Liver (tissue), 9 donors: ENCODE measurements around the gene SMG6. TPM values are rescaled to one million over a fixed set of nuclear protein-coding genes. Genes with fewer than 3 reads are reported as not detected.
A peak's percentile ranks its signal among the peaks of the same experiment; 100 is the strongest.

Source experiments
- DNase-seq: peaks from one replicate; pipeline ENCODE4 v3.0.0-alpha.2; 2017; ENCODE audit warnings: low spot score
- H3K27ac ChIP-seq, 2 donors: one replicate each; pipeline ENCODE4 v1.7.0; 2013; ENCODE audit warnings: inconsistent platforms in 2 of 2, low read length in 2 of 2, control low read depth in 1 of 2, low read depth in 1 of 2, mild to moderate bottlenecking in 1 of 2
- H3K27me3 ChIP-seq, 4 donors: one replicate each; pipeline versions ENCODE4 v1.6.1 to v1.7.0; 2013; ENCODE audit warnings: low read length in 3 of 4, inconsistent platforms in 1 of 4, mild to moderate bottlenecking in 1 of 4, moderate library complexity in 1 of 4; ENCODE audit not compliant: control insufficient read depth in 4 of 4, insufficient read depth in 4 of 4
- H3K36me3 ChIP-seq, 4 donors: one replicate each; pipeline versions ENCODE4 v1.6.1 to v1.7.0; 2013; ENCODE audit warnings: low read length in 3 of 4, mild to moderate bottlenecking in 3 of 4, low read depth in 1 of 4, moderate library complexity in 1 of 4; ENCODE audit not compliant: control insufficient read depth in 4 of 4, insufficient read depth in 3 of 4
- H3K4me1 ChIP-seq, 4 donors: one replicate each; pipeline versions ENCODE4 v1.6.1 to v1.7.0; 2013; ENCODE audit warnings: low read length in 3 of 4, mild to moderate bottlenecking in 3 of 4, moderate library complexity in 1 of 4; ENCODE audit not compliant: control insufficient read depth in 4 of 4, insufficient read depth in 4 of 4
- H3K4me3 ChIP-seq, 3 donors: one replicate each; pipeline versions ENCODE4 v1.6.1 to v1.7.0; 2013; ENCODE audit warnings: low read length in 3 of 3, control low read depth in 1 of 3, low read depth in 1 of 3, mild to moderate bottlenecking in 1 of 3
- H3K9ac ChIP-seq, 2 donors: one replicate each; pipeline ENCODE4 v1.7.0; 2013; ENCODE audit warnings: low read length in 2 of 2, mild to moderate bottlenecking in 2 of 2, moderate library complexity in 2 of 2, control low read depth in 1 of 2, low read depth in 1 of 2
- H3K9me3 ChIP-seq, 4 donors: one replicate each; pipeline versions ENCODE4 v1.6.1 to v1.7.0; 2013; ENCODE audit warnings: low read length in 3 of 4; ENCODE audit not compliant: control insufficient read depth in 4 of 4
- ATF3 ChIP-seq: IDR thresholded peaks from 2 replicates; pipeline ENCODE4 v1.6.1; 2016; ENCODE audit warnings: antibody characterized with exemption
- CTCF ChIP-seq: fragments of 150-350 bp; IDR thresholded peaks from 2 replicates; pipeline ENCODE4 v1.5.1; 2017; ENCODE audit warnings: improper control_type of control experiment, low read depth, low read length; ENCODE audit not compliant: missing input control
- FOXA1 ChIP-seq: IDR thresholded peaks from 2 replicates; pipeline ENCODE4 v1.6.1; 2016; ENCODE audit warnings: antibody characterized with exemption
- FOXA2 ChIP-seq: IDR thresholded peaks from 2 replicates; pipeline ENCODE4 v1.6.1; 2016; ENCODE audit warnings: antibody characterized with exemption
- GABPA ChIP-seq, 2 donors: IDR thresholded peaks in 1 of 2; conservative IDR thresholded peaks in 1 of 2; 2 replicates each; pipeline ENCODE4 v1.6.1; 2016; ENCODE audit warnings: antibody characterized with exemption in 2 of 2, mild to moderate bottlenecking in 1 of 2, moderate library complexity in 1 of 2
- HNF4G ChIP-seq: IDR thresholded peaks from 2 replicates; pipeline ENCODE4 v1.6.1; 2016; ENCODE audit warnings: antibody characterized with exemption
- JUND ChIP-seq, 2 donors: IDR thresholded peaks; 2 replicates each; pipeline ENCODE4 v1.6.1; 2016; ENCODE audit warnings: antibody characterized with exemption in 2 of 2
- MAX ChIP-seq: IDR thresholded peaks from 2 replicates; pipeline ENCODE4 v1.6.1; 2016; ENCODE audit warnings: antibody characterized with exemption
- NR2F2 ChIP-seq: IDR thresholded peaks from 2 replicates; pipeline ENCODE4 v1.6.1; 2016; ENCODE audit warnings: antibody characterized with exemption
- RAD21 ChIP-seq, 2 donors: IDR thresholded peaks; 2 replicates each; pipeline ENCODE4 v1.6.1; 2016; ENCODE audit warnings: antibody characterized with exemption in 2 of 2, mild to moderate bottlenecking in 2 of 2
- REST ChIP-seq: IDR thresholded peaks from 2 replicates; pipeline ENCODE4 v1.6.1; 2016; ENCODE audit warnings: antibody characterized with exemption, mild to moderate bottlenecking
- SP1 ChIP-seq: IDR thresholded peaks from 2 replicates; pipeline ENCODE4 v1.6.1; 2018; ENCODE audit warnings: antibody characterized with exemption, mild to moderate bottlenecking
- TAF1 ChIP-seq: conservative IDR thresholded peaks from 2 replicates; pipeline ENCODE4 v1.6.1; 2016; ENCODE audit warnings: antibody characterized with exemption, mild to moderate bottlenecking
- YY1 ChIP-seq: IDR thresholded peaks from 2 replicates; pipeline ENCODE4 v1.6.1; 2016; ENCODE audit warnings: antibody characterized with exemption, mild to moderate bottlenecking
- ZBTB33 ChIP-seq: IDR thresholded peaks from 2 replicates; pipeline ENCODE4 v1.6.1; 2016; ENCODE audit warnings: antibody characterized with exemption
- WGBS: extraction: QIAGEN DNeasy Blood & Tissue Kit; methylation state at CpG from one replicate; pipeline ENCODE4 v1.1.7; 2013; 5-methylcytosine and 5-hydroxymethylcytosine counted together
- polyA plus RNA-seq, 2 donors: library from polyadenylated mRNA; stranded (reverse) in 1 of 2; unstranded in 1 of 2; fragments of 200-250 nt in 1 of 2; fragments of >200 nt in 1 of 2; fragmentation: Nextera tagmentation in 1 of 2; extraction: Ambion mirVana in 1 of 2; gene quantifications; one replicate each; pipeline versions ENCODE4 v1.2.1 to v1.2.3, GENCODE V29; 2013 to 2015
- total RNA-seq, 2 donors: library from RNA; depleted of rRNA; stranded (reverse); fragments of >200 nt; gene quantifications; one replicate each; pipeline ENCODE4 v1.2.3, GENCODE V29; 2014
- donor health status: healthy.
- donor health status: healthy.
- donor health status: healthy.
- donor health status: healthy.
- donor health status: healthy.

SMG6 gene
- total and polyA plus RNA-seq, 4 donors, result 4.9 to 12.0 (median 8.2) TPM

- WGBS, result 64% methylated on average over 8 of the region's 8 CpGs
- H3K9ac ChIP-seq, result peak overlapping the region in 1 of 2 donors; percentile 45
- TF ChIP-seq YY1 (no peak), RAD21 (IDR thresholded peaks at IDR 0.05) (no peak), JUND (IDR thresholded peaks at IDR 0.05) (no peak), HNF4G (no peak), ATF3 (no peak), CTCF (no peak), SP1 (no peak), GABPA (IDR thresholded peaks at IDR 0.05 in 1 of 2, conservative IDR thresholded peaks at IDR 0.05 in 1 of 2) (no peak), REST (no peak), TAF1 (no peak), FOXA2 (no peak)
- peaks cover 1 to 8% (median 5%) of the 10 kb centered on the region in 4 donors for H3K36me3 ChIP-seq
- no peak overlapping the region for H3K4me3 ChIP-seq
- DNase-seq, result no peak
- peak overlapping the region; percentile 64 to 79 for H3K27ac ChIP-seq
- peaks cover 2 to 27% (median 17%) of the 10 kb centered on the region in 4 donors for H3K4me1 ChIP-seq
- H3K27me3 ChIP-seq, result no peaks in the 10 kb centered on the region
- H3K9me3 ChIP-seq, result no peaks in the 10 kb centered on the region
Measured at GRCh38 chr17:2084036-2084765, 219.4 kb downstream of the SMG6 start.

- Histone ChIP-seq H3K4me1 (peaks cover 2 to 23% (median 15%) of the 10 kb centered on the region in 4 donors), H3K9me3 (no peaks in the 10 kb centered on the region), H3K27ac (peak overlapping the region; percentile 64 to 79), H3K9ac (peak overlapping the region in 1 of 2 donors; percentile 45), H3K4me3 (no peak overlapping the region), H3K36me3 (peaks cover 1 to 8% (median 5%) of the 10 kb centered on the region in 4 donors), H3K27me3 (no peaks in the 10 kb centered on the region)
- no peak for DNase-seq
- WGBS, result 46% methylated on average over 7 of the region's 7 CpGs
- TF ChIP-seq REST (peak; percentile 10), ZBTB33 (no peak), RAD21 (IDR thresholded peaks at IDR 0.05) (peak; percentile 53 to 56), SP1 (peak; percentile 40), ATF3 (no peak), FOXA1 (no peak), CTCF (no peak), NR2F2 (peak; percentile 86), MAX (no peak), GABPA (IDR thresholded peaks at IDR 0.05 in 1 of 2, conservative IDR thresholded peaks at IDR 0.05 in 1 of 2) (no peak), HNF4G (no peak)
Measured at GRCh38 chr17:2083613-2084035, 220.0 kb downstream of the SMG6 start.
